ENCODE results near the gene RIGI. TPM values are rescaled to one million over a fixed set of nuclear protein-coding genes. Genes with fewer than 3 reads are reported as not detected.

RIGI gene
- polyA plus RNA-seq, 1 of the 3 experiments (the other 2 are of a cell fraction), result 1.5 TPM

GRCh38 chr9:32572900-32573523 is 47.0 kb upstream of the RIGI start, which contains the start of gene NDUFB6 (continued):
- TF ChIP-seq, protein P1, sequence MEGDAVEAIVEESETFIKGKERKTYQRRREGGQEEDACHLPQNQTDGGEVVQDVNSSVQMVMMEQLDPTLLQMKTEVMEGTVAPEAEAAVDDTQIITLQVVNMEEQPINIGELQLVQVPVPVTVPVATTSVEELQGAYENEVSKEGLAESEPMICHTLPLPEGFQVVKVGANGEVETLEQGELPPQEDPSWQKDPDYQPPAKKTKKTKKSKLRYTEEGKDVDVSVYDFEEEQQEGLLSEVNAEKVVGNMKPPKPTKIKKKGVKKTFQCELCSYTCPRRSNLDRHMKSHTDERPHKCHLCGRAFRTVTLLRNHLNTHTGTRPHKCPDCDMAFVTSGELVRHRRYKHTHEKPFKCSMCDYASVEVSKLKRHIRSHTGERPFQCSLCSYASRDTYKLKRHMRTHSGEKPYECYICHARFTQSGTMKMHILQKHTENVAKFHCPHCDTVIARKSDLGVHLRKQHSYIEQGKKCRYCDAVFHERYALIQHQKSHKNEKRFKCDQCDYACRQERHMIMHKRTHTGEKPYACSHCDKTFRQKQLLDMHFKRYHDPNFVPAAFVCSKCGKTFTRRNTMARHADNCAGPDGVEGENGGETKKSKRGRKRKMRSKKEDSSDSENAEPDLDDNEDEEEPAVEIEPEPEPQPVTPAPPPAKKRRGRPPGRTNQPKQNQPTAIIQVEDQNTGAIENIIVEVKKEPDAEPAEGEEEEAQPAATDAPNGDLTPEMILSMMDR (IDR thresholded peaks at IDR 0.05), result no peak
- TF ChIP-seq RAD21 (IDR thresholded peaks at IDR 0.05; ENCODE audit: low read length), result no peak
- TF ChIP-seq EZH2phosphoT487 (IDR thresholded peaks at IDR 0.05; ENCODE audit: borderline replicate concordance, low read depth), result no peak
- TF ChIP-seq NRF1 (IDR thresholded peaks at IDR 0.05; ENCODE audit: low read depth, low read length), result no peak
- TF ChIP-seq ZBTB33 (IDR thresholded peaks at IDR 0.05; ENCODE audit: borderline replicate concordance, low read depth), result peak; percentile 96
- TF ChIP-seq RXRA (IDR thresholded peaks at IDR 0.05; ENCODE audit: borderline replicate concordance, low read depth), result no peak
- TF ChIP-seq RCOR1 (IDR thresholded peaks at IDR 0.05; ENCODE audit: low read length), result peak; percentile 60; the same call in 1 of the 2 replicates
- TF ChIP-seq TAF1 (IDR thresholded peaks at IDR 0.05; ENCODE audit: borderline replicate concordance, low read depth, low read length), result peak; percentile 84; the same call in 1 of the 2 replicates

DNA sequence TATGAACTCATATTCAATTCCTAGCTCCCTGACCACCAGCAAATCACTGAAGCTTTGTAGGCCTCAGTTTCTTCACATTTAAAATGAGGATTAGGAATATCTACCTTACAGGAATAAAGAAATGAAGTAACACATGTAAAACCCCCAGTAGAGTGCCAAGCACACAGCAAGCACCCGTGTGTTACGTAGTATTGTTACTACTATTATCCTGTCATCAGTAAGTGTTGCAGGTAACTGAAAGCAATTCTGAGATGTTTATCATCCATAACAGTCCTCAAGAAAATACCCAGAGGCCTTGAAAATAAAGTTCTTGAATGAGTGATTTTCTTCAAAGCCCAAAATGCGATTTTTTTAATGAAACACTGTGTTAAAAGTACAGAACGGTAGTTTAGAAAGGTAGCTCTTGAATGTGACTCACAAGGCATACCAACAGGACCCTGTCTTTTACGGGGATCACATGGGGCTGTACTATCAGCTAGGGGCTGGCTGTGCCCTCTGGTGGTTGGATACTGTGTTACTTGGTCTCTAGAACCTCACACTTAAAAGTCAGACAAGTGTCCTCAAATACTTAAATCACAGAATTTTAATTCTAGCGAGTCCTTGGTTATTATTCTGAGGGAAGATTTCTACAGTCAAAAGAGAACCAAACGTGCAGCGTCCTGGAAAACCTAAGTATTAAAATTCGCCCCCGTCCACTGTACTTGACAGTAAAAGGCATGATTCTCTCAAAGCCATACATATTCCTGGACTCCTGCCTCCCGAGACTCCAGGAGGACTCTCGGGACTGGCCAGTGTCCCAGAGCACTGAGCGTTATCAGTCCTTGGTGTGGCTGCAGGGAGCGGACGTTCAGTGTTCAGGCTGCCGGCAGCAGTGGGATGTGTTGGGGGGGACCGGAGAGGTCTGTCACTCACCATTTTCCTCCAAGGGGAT is 46.2 kb upstream of the RIGI start:
- peak overlapping the region; percentile 74 for H2AFZ ChIP-seq (ENCODE audit: low read depth)
- H3K9ac ChIP-seq, result peak overlapping the region; percentile 75
- ChIA-PET POLR2A (interaction anchor here (0.8 to 1.3 kb wide), 3 partner anchors 20 to 46 kb away, joined by 3 to 5 read pairs (median 4); partner anchors contain the start of genes RIGI, SMIM27 and TOPORS), CTCF (interaction anchor here (0.6 to 20.6 kb wide), 16 partner anchors 9 to 453 kb away, joined by 3 to 620 read pairs (median 4); partner anchors contain the start of genes ACO1, DNAJA1, RIGI and SMIM27)
- peak overlapping the region; percentile 86 to 100 for H3K4me3 ChIP-seq (ENCODE audit: low read depth in 2 of 2, low read length in 1 of 2)
- H3K27me3 ChIP-seq (ENCODE audit: insufficient read depth), result no peaks in the 10 kb centered on the region
- H3K36me3 ChIP-seq (replicated peaks in 1 of 2; ENCODE audit: control insufficient read depth in 1 of 2, insufficient read depth in 2 of 2, low read length in 1 of 2), result peaks cover 12% of the 10 kb centered on the region in 2 experiments
- H3K4me2 ChIP-seq, result peak overlapping the region; percentile 88
- DNase-seq, result peak; percentile 79
- H3K27ac ChIP-seq (ENCODE audit: low read depth in 2 of 2, low read length in 1 of 2), result peak overlapping the region; percentile 65 to 69
- peak; percentile 39 for TF ChIP-seq CHD2 (IDR thresholded peaks at IDR 0.05; ENCODE audit: low read length, partially characterized antibody)
- no peak for TF ChIP-seq NRF1 (IDR thresholded peaks at IDR 0.05; ENCODE audit: low read depth, low read length)
- TF ChIP-seq TAF1 (IDR thresholded peaks at IDR 0.05; ENCODE audit: borderline replicate concordance, low read depth, low read length), result 0 out of 2 replicates have a peak, but pooled peaks have one; percentile 26
- peak; percentile 67 for TF ChIP-seq SMC3 (IDR thresholded peaks at IDR 0.05; ENCODE audit: low read depth, low read length)
- TF ChIP-seq RXRA (IDR thresholded peaks at IDR 0.05; ENCODE audit: borderline replicate concordance, low read depth), result no peak
- no peak for TF ChIP-seq PBX3 (IDR thresholded peaks at IDR 0.05)
- TF ChIP-seq RCOR1 (IDR thresholded peaks at IDR 0.05; ENCODE audit: low read length), result no peak
- TF ChIP-seq RAD21 (IDR thresholded peaks at IDR 0.05; ENCODE audit: low read length), result peak; percentile 65
- peak; percentile 80 for TF ChIP-seq MXI1 (IDR thresholded peaks at IDR 0.05; ENCODE audit: low read depth, low read length)
- TF ChIP-seq ELF1 (IDR thresholded peaks at IDR 0.05), result no peak
- TF ChIP-seq, protein P1 (IDR thresholded peaks at IDR 0.05), result peak; percentile 79
- 0 out of 2 replicates have a peak, but pooled peaks have one; percentile 46 for TF ChIP-seq SIN3A (IDR thresholded peaks at IDR 0.05; ENCODE audit: borderline replicate concordance, low read depth, low read length)
- no peak for TF ChIP-seq POLR2AphosphoS5 (IDR thresholded peaks at IDR 0.05; ENCODE audit: low read depth, low read length)
- TF ChIP-seq USF1 (IDR thresholded peaks at IDR 0.05; ENCODE audit: borderline replicate concordance, low read depth), result peak; percentile 70
- TF ChIP-seq EP300 (IDR thresholded peaks at IDR 0.05; ENCODE audit: borderline replicate concordance in 1 of 2, low read depth in 1 of 2, low read length in 1 of 2), result no peak
- H3K9me3 ChIP-seq, result no peaks in the 10 kb centered on the region
- WGBS (ENCODE audit: low lambda C conversion rate), result 2% methylated on average over 12 of the region's 17 CpGs
- H3K79me2 ChIP-seq (ENCODE audit: insufficient read depth), result peaks cover 52% of the 10 kb centered on the region
- peaks cover 4% of the 10 kb centered on the region for H3F3A ChIP-seq (replicated peaks; ENCODE audit: insufficient read depth)
- H3K9me2 ChIP-seq, result no peaks in the 10 kb centered on the region
- H3K4me1 ChIP-seq (ENCODE audit: control insufficient read depth in 1 of 2, insufficient read depth in 2 of 2, low read depth in 1 of 2, low read length in 1 of 2), result peaks cover 17 to 18% of the 10 kb centered on the region in 2 experiments; a peak in 3 of 4 replicates
- H4K20me1 ChIP-seq (ENCODE audit: insufficient read depth), result peaks cover 10% of the 10 kb centered on the region; the same call in 1 of the 2 replicates

All from SK-N-SH (cell line).